CD14-positive monocyte (primary cell): ENCODE data around the gene CREG2. TPM values are rescaled to one million over a fixed set of nuclear protein-coding genes. Genes with fewer than 3 reads are reported as not detected.

Experiments
- DNase-seq, 3 donors: peaks; one replicate each; pipeline ENCODE4 v3.0.0-alpha.2; 2011 to 2022
- H2AFZ ChIP-seq: 2 replicates; pipeline ENCODE4 v1.6.0; 2012; ENCODE audit warnings: mild to moderate bottlenecking, low read depth, low read length, inconsistent platforms; ENCODE audit not compliant: insufficient read depth, poor library complexity, severe bottlenecking
- H3K27ac ChIP-seq, 2 donors: 1 replicate in 1 of 2; 2 replicates in 1 of 2; pipeline ENCODE4 v1.5.1; 2012 to 2013; ENCODE audit warnings: low read length in 2 of 2, control low read depth in 1 of 2, inconsistent platforms in 1 of 2, low read depth in 1 of 2, mild to moderate bottlenecking in 1 of 2
- H3K27me3 ChIP-seq, 2 donors: one replicate each; pipeline versions ENCODE4 v1.6.0 to v1.6.1; 2011 to 2013; ENCODE audit warnings: low read length in 2 of 2; ENCODE audit not compliant: control insufficient read depth in 2 of 2, insufficient read depth in 2 of 2
- H3K36me3 ChIP-seq, 2 donors: replicated peaks in 1 of 2; 1 replicate in 1 of 2; 2 replicates in 1 of 2; pipeline versions ENCODE4 v1.5.1 to v1.6.1; 2012 to 2013; ENCODE audit warnings: low read length in 2 of 2, control low read depth in 1 of 2, inconsistent platforms in 1 of 2, mild to moderate bottlenecking in 1 of 2; ENCODE audit not compliant: insufficient read depth in 2 of 2, control insufficient read depth in 1 of 2
- H3K4me1 ChIP-seq, 2 donors: 1 replicate in 1 of 2; 2 replicates in 1 of 2; pipeline versions ENCODE4 v1.5.1 to v1.6.1; 2012 to 2013; ENCODE audit warnings: low read length in 2 of 2, control low read depth in 1 of 2, inconsistent platforms in 1 of 2, mild to moderate bottlenecking in 1 of 2, moderate library complexity in 1 of 2; ENCODE audit not compliant: insufficient read depth in 2 of 2, control insufficient read depth in 1 of 2
- H3K4me2 ChIP-seq: replicated peaks from 2 replicates; pipeline ENCODE3; 2012; ENCODE audit warnings: low read length, moderate library complexity, mild to moderate bottlenecking; ENCODE audit not compliant: poor library complexity, severe bottlenecking; ENCODE audit errors: extremely low read depth
- H3K4me3 ChIP-seq, 3 experiments: fragments of 200-600 bp in 1 of 3; sonication (generic) in 1 of 3; replicated peaks in 1 of 3; 1 replicate in 2 of 3; 2 replicates in 1 of 3; pipeline ENCODE4 v1.5.1; 2011 to 2013; ENCODE audit warnings: low read length in 3 of 3, mild to moderate bottlenecking in 3 of 3, control low read depth in 2 of 3, low read depth in 2 of 3, inconsistent platforms in 1 of 3, moderate library complexity in 1 of 3
- H3K79me2 ChIP-seq: 2 replicates; pipeline ENCODE4 v1.6.0; 2012; ENCODE audit warnings: mild to moderate bottlenecking, control low read depth, inconsistent platforms, low read length, moderate library complexity; ENCODE audit not compliant: insufficient read depth
- H3K9ac ChIP-seq: 2 replicates; pipeline ENCODE4 v1.6.0; 2017; ENCODE audit warnings: low read length, mild to moderate bottlenecking; ENCODE audit not compliant: insufficient read depth, poor library complexity, severe bottlenecking
- H3K9me3 ChIP-seq, 2 donors: replicated peaks in 1 of 2; 1 replicate in 1 of 2; 2 replicates in 1 of 2; pipeline versions ENCODE4 v1.5.1 to v1.6.1; 2012 to 2013; ENCODE audit warnings: low read length in 2 of 2, control low read depth in 1 of 2; ENCODE audit not compliant: control insufficient read depth in 1 of 2, insufficient read depth in 1 of 2
- H4K20me1 ChIP-seq: 2 replicates; pipeline ENCODE4 v1.6.0; 2012; ENCODE audit warnings: mild to moderate bottlenecking, low read length, control low read depth, moderate library complexity; ENCODE audit not compliant: insufficient read depth
- H3K27ac Mint-ChIP-seq, 7 donors: one replicate each; pipeline ENCODE4 v1.8.0; 2020; ENCODE audit warnings: mild to moderate bottlenecking in 7 of 7, mixed read lengths in 7 of 7, moderate library complexity in 6 of 7, inconsistent platforms in 2 of 7
- H3K27me3 Mint-ChIP-seq, 3 donors: one replicate each; pipeline ENCODE4 v1.8.0; 2021 to 2022; ENCODE audit warnings: low read depth in 3 of 3, mild to moderate bottlenecking in 3 of 3, mixed read lengths in 3 of 3, moderate library complexity in 3 of 3, inconsistent platforms in 1 of 3
- H3K36me3 Mint-ChIP-seq, 2 donors: one replicate each; pipeline ENCODE4 v1.8.0; 2020; ENCODE audit warnings: mixed read lengths in 2 of 2, inconsistent platforms in 1 of 2, mild to moderate bottlenecking in 1 of 2
- H3K4me1 Mint-ChIP-seq: one replicate; pipeline ENCODE4 v1.8.0; 2020; ENCODE audit warnings: mild to moderate bottlenecking, mixed read lengths
- H3K4me3 Mint-ChIP-seq, 2 donors: one replicate each; pipeline ENCODE4 v1.8.0; 2020; ENCODE audit warnings: mild to moderate bottlenecking in 2 of 2, mixed read lengths in 2 of 2, moderate library complexity in 1 of 2
- H3K9me3 Mint-ChIP-seq, 7 donors: one replicate each; pipeline ENCODE4 v1.8.0; 2020 to 2022; ENCODE audit warnings: mixed read lengths in 7 of 7, mild to moderate bottlenecking in 6 of 7, moderate library complexity in 6 of 7, inconsistent platforms in 2 of 7
- CTCF ChIP-seq: fragments of 200-600 bp; IDR thresholded peaks from one replicate; pipeline ENCODE4 v1.8.0; 2022; ENCODE audit warnings: antibody characterized with exemption, mild to moderate bottlenecking
- WGBS: methylation state at CpG from one replicate; pipeline ENCODE4 v1.1.5; 2013; ENCODE audit warnings: missing lambda C conversion rate; ENCODE audit not compliant: insufficient coverage; 5-methylcytosine and 5-hydroxymethylcytosine counted together
- intact Hi-C, 2 donors: fragments of 100-400 bp; cut with micrococcal nuclease; formaldehyde crosslinking; loops; one replicate each; pipeline versions ENCODE4 v1.15.0 to v1.15.1; 2023
- polyA plus RNA-seq, 3 donors: library from polyadenylated mRNA; depleted of rRNA in 1 of 3; unstranded in 2 of 3; stranded (reverse) in 1 of 3; fragments of 300-500 nt in 2 of 3; fragments of >200 nt in 1 of 3; fragmentation: Illumina TruSeq in 2 of 3; gene quantifications; 1 replicate in 2 of 3; 2 replicates in 1 of 3; pipeline ENCODE4 v1.2.3, GENCODE V29; 2012 to 2021

Gene CREG2
- polyA plus RNA-seq, 3 donors = not detected

- TF ChIP-seq CTCF = no peak
- WGBS = no CpG with 5 or more reads among the region's 2 CpGs
- no peaks in the 10 kb centered on the region for H3K27me3 ChIP-seq
- peaks cover 0 to 2% (median 0%) of the 10 kb centered on the region in 7 donors for H3K9me3 Mint-ChIP-seq
- H3K27ac ChIP-seq = no peak overlapping the region
- H3K4me1 Mint-ChIP-seq = peaks cover 68% of the 10 kb centered on the region
- no peaks in the 10 kb centered on the region for H3K27me3 Mint-ChIP-seq
- peaks cover 58 to 85% of the 10 kb centered on the region in 2 donors for H3K36me3 Mint-ChIP-seq
- no peak overlapping the region for H3K4me3 ChIP-seq
- no peaks in the 10 kb centered on the region for H3K9me3 ChIP-seq
- no peak overlapping the region for H2AFZ ChIP-seq
- no peak for DNase-seq
- peak overlapping the region in 3 of 7 donors; percentile 8 to 28 (median 28) for H3K27ac Mint-ChIP-seq
- peaks cover 95% of the 10 kb centered on the region for H3K79me2 ChIP-seq
- no peak overlapping the region for H3K4me3 Mint-ChIP-seq
- H3K36me3 ChIP-seq = peaks cover 51 to 93% of the 10 kb centered on the region in 2 donors
- H3K4me2 ChIP-seq = no peak overlapping the region
- H3K4me1 ChIP-seq = peaks cover 32 to 53% of the 10 kb centered on the region in 2 donors
- peaks cover 100% of the 10 kb centered on the region for H4K20me1 ChIP-seq
- no peak overlapping the region for H3K9ac ChIP-seq
- intact Hi-C loops = no loop called here
These were observed 89.9 kb downstream of the CREG2 start for GRCh38 chr2:101297383-101297782.

- Mint-ChIP-seq H3K4me1 (peaks cover 59% of the 10 kb centered on the region), H3K27me3 (no peaks in the 10 kb centered on the region), H3K4me3 (no peak overlapping the region), H3K36me3 (peaks cover 56 to 86% of the 10 kb centered on the region in 2 donors), H3K9me3 (peaks cover 0 to 2% (median 0%) of the 10 kb centered on the region in 7 donors), H3K27ac (peak overlapping the region in 1 of 7 donors; percentile 8)
- no peak for TF ChIP-seq CTCF
- H3K9me3 ChIP-seq = no peaks in the 10 kb centered on the region
- H3K27ac ChIP-seq = no peak overlapping the region
- H3K27me3 ChIP-seq = no peaks in the 10 kb centered on the region
- H3K79me2 ChIP-seq = peaks cover 90% of the 10 kb centered on the region
- no peak for DNase-seq
- H3K4me3 ChIP-seq = no peak overlapping the region
- H3K36me3 ChIP-seq = peaks cover 55 to 93% of the 10 kb centered on the region in 2 donors
- intact Hi-C loops = no loop called here
- H2AFZ ChIP-seq = no peak overlapping the region
- peaks cover 100% of the 10 kb centered on the region for H4K20me1 ChIP-seq
- H3K9ac ChIP-seq = no peak overlapping the region
- H3K4me1 ChIP-seq = peaks cover 25 to 43% of the 10 kb centered on the region in 2 donors
- H3K4me2 ChIP-seq = no peak overlapping the region
- no CpG with 5 or more reads among the region's 5 CpGs for WGBS
These were observed 90.9 kb downstream of the CREG2 start for GRCh38 chr2:101296371-101296770.
